NAMALWA (cell line): ENCODE data around the gene CFAP97D1.
"Not testable (repeated sequence)": the region's sequence is repeated elsewhere in the genome, so short reads cannot be mapped to it uniquely, and the experiment has no call there.

ENCODE experiments used
- DNase-seq: peaks from one replicate; pipeline ENCODE4 v3.0.0-alpha.2; 2015; ENCODE audit warnings: low spot score

CFAP97D1 gene

GRCh38 chr17:43768382-43768781 is 11.9 kb upstream of the CFAP97D1 start:
- no peak for DNase-seq

- DNase-seq: no peak
Observed at GRCh38 chr17:43768943-43769342, 11.3 kb upstream of the CFAP97D1 start.

DNA sequence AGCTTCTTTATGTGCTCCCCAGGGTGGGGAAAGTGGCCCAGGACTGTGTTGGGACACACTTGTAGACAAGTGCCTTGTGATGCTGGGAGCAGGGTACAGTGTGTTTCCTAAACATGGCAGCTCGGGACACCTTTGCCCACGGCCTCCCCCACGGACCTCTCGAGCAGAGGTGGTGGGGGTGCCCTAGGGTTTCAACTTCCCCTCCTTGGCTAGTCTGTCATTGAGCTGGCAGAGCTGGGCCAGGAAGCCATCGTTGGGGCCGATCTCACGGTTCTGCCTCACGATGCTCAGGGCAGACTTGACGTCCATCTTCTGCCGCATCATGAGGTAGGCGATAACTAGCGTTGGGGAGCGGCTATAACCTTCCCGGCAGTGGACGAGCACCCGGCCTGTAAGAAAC is 10.8 kb upstream of the CFAP97D1 start:
- DNase-seq: no peak

DNA sequence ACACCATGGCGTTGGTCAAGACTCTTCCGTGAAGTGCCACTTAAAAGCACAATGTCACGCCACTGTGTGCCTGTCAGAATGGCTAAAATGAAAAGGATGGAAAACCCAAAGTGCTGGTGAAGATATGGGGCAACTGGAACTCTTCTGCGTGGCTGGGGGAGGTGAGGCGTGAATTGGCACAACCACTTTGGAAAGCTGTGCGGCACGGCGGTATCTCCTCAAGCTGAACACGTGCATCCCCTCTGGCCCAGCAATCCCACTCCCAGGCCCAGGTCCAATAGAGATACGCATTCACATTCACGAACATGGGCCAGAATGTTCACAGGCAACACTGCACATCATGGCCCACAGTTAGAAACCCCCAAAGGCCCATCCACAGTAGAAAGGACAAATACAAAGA is 10.4 kb upstream of the CFAP97D1 start:
- no peak for DNase-seq

- DNase-seq: no peak
Observed at GRCh38 chr17:43770957-43771356, 9.3 kb upstream of the CFAP97D1 start.

- DNase-seq: no peak
Observed at GRCh38 chr17:43771463-43771862, 8.8 kb upstream of the CFAP97D1 start.

DNA sequence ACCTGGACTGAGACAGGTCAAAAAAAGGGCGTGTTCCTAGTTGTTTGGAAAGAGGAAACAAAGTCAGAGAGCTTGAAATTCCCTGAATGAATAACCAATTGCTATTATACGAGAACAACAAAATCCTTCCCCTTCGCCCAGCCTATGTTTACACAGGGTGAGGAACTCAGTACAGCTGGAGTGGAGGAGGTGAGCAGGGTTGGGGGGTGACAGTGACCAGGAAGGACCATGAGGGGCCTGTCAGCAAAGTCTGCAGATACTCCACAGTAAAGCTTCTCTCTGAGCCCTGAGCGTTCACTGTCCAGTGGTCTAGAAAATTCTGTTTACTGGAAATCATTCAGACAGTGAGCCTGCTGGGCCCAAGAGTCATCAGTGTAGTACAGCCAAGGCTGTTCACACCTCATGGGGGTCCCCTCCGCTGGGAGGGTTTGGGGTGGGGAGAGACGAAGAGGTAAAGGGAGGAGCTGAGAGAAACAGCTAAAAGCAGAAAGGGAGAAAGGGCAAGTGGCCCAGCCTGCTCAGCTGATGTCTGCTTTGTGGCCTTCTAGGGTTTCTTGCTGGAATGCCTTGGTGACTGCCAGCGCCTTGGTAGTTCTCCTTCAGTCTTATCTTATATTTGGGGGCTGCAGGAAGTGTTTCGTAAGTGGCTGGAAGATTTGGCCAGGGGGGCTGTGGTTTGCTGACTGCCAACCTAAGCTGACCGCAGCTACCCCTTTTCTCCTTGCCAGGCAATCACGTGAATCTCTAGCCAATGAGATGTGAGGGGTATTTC is 7.2 kb upstream of the CFAP97D1 start:
- DNase-seq: no peak

DNA sequence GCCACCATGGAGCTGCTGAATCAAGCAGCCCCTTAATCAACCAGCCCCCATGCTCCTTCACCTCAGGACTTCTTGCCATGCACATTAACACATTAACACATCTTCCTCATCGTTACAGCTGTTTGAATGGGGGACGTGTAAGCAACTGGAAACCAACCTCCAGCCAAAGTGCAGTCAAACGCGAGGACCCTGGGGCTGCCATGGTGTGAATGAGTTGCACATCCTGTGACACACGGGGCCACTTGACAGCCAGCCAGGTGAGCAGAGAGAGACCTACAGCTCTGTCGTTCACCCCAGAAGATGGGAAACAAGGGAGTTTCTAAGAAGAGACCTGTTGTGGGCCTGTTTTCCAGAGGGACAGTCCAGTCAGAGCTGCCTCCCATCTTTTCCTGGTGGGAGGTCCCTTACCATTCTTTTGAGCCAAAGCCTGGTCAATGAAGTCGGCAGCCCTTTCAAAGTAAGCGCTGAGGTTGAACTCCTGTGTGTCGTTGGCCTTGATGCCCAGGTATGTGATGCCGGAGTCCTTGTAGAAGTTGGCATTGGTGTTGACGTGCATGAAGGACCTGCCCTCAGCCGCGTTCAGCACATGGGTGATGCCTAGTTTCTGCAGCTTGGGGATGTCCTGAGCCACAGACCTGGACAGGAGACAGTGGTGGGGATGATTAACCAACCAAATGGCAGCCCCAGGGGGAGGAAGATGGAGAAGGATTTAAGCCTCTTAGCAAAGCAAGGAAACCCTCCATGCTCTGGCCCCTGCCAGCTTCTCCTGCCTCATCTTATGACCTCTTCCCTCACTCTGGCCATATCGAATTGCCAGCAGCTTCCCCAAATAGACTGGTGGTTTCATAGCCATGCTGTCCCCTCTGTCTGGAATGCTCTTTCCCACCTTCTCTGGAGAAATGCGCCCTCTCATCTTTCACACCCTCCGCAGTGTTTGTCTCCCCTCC is 5.7 kb upstream of the CFAP97D1 start:
- DNase-seq: no peak

- peak; percentile 68 for DNase-seq
Observed at GRCh38 chr17:43778337-43779144, 1.7 kb upstream of the CFAP97D1 start, which contains the start of gene DUSP3. TSS of gene DUSP3 (minus strand) at chr17:43778977. CDS start at chr17:43778924, 53 bp downstream.

DNA sequence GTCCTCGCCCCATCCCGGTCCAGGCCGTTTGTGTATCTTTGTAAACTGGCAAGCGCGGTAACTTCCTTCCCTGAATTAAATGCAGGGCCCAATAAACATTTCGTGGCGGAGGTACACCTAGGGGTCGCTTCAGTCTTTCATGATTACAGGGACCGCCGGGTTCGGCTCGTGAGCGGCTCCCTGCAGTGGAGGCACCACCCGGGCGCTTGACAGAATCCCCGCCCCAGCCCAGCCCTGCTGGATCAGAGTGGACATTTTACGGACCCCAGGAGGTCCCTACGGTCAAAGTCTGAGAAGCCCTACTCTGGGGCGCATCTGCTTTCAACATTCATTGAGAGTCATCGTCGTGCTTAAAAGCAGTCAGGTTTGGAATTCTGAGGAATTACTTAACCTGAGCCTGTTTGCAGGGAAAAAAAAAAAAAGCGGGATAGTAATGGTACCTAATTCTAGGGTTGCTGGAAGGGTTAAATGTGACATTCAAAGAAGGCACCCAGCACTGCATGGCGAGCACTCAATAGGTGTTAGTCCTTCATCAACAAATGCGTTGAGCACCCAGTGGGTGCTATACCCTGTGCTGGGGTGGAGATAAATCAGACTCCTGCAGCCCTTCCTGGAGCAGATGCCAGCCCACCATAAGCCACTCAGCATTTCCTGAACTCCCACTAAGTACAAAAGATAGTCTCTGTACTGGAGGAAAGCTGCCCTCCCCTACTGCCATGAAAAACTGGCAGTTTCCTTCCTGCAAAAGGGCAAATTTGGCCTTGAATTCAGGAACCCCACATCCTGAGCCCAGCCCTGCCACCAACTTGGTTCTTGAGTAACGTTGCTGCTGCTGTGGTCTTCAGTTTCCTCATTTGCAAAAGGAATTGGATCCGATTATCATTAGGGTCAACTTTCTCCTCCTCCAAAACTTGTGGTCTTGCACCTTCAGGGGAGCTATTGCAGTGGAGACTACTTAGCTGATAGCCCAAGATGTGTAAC is 800 bp upstream of the CFAP97D1 start:
- DNase-seq: peak; percentile 57

DNA sequence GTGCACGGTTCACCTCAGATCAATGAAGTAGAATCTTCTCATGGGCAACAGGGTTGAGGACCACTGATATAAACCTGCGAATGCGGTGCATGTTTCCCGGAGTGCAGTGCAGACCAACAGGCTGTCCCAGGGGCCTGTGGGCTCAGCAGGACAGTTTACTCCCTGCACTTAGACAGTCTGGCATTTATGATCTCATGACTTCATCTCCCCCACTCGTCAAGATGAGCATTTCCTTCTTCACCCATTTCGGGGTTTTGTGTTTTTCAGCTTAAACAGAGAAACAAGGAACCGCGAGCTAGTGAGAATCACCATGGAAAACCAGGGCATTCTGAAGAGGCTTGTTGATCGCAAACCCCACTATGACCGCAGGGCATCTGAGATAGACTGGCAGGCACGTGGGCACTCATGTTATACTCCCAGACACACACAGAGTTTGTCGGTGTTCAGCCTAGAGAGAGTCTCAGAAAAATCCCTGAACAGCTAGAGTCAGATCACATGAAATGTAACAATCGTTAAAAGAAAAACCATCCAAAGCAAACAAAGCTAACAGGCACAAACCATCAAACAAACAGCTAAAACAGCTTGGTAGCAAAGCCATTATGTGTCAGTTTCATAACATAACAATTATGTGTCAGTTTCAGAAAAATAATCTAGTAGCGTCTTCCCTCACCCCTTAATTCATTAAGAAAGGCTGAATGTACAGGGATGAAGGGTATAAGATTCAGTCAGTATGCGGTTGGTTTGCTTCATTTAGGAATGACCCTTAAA is 2.9 kb downstream of the CFAP97D1 start:
- DNase-seq: no peak

DNA sequence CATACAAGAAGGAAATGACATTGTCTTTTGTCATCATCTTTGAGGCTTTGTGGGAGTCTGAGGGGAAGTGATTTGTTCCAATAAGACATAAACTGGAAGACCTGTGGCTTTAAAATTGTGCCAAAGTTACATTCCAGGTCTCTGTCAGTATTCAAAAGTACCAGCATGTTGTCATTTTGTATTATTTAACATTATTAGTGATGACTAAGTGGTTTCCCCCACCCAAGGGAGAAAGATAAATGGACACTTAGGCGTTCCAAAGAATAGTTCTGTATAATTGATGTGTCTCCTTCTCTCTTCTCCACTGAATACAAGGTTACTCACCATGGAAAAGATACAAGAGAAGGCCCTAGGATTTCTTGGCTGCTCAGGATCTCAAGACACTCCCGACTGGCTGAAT is 3.8 kb downstream of the CFAP97D1 start:
- no peak for DNase-seq

- no peak for DNase-seq
Observed at GRCh38 chr17:43784628-43785101, 4.4 kb downstream of the CFAP97D1 start.

DNA sequence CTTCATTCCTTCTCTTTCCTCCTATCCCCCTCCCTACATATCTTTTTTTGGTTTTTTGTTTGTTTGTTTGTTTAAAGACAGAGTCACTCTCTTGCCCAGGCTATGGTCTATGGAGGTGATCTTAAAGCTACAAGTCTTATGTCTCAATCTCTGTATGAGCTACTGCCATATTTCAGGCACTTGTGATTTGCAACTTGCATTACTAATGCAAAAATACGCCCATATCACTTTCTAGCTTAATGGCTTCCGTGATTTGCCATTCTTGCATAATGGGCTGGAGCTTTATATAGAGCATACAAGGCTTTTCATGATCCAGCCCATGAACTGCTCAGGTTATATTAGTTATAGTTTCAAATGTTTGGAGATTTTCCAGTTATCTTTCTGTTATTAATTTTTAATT is 7.5 kb downstream of the CFAP97D1 start:
- no peak for DNase-seq

DNA sequence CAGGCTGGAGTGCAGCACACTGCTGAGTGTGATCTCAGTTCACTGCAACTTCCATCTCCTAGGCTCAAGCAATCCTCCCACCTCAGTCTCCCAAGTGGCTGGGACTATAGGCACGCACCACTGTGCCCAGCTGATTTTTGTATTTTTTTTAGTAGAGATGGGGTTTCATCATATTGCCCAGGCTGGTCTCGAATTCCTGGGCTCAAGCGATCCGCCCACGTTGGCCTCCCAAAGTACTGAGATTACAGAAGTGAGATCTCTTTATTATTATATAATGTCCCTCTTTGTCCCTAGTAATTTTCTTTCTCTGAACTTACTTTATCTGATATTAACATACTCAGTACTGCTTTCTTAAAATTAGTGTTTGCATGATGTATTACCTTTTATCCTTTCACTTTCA is 8.3 kb downstream of the CFAP97D1 start:
- no peak for DNase-seq

DNA sequence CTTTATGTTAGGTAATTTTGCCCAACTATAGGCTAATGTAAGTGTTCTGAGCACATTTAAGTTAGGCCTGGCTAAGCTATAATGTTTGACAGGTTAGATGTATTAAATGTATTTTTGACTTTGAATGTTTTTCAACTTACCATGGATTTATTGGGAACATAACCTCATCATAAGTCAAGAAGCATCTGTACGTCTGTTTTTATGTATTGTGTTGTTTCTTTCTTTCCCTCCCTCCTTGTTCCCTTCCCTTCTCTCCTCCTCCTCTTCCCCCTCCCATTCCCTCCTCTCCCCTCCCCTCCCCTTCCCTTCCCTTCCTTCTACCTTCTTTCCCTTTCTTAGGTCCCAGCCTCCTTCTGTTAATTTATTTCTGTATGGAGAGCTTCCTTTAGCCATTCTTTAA is 9.2 kb downstream of the CFAP97D1 start:
- DNase-seq: no peak

- no peak for DNase-seq
Observed at GRCh38 chr17:43790311-43790940, 10.2 kb downstream of the CFAP97D1 start.

GRCh38 chr17:43791589-43791988 is 11.4 kb downstream of the CFAP97D1 start:
- peak; percentile 23 for DNase-seq

DNA sequence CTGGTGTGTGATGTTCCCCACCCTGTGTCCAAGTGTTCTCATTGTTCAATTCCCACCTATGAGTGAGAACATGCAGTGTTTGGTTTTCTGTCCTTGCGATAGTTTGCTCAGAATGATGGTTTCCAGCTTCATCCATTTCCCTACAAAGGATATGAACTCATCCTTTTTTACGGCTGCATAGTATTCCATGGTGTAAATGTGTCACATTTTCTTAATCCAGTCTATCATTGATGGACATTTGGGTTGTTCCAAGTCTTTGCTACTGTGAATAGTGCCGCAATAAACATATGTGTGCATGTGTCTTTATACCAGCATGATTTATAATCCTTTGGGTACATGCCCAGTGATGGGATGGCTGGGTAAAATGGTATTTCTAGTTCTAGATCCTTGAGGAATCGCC is 12.4 kb downstream of the CFAP97D1 start:
- not testable (repeated sequence) for DNase-seq

GRCh38 chr17:43798024-43798423 is 17.8 kb downstream of the CFAP97D1 start:
- DNase-seq: not testable (repeated sequence)
